Esophagus muscularis mucosa (tissue), 4 donors: ENCODE results near the gene PCDHGB3.
"Not testable (repeated sequence)": the region's sequence is repeated elsewhere in the genome, so short reads cannot be mapped to it uniquely, and the experiment has no call there.

Source experiments
- CTCF ChIP-seq, 3 experiments: fragments of 200-600 bp in 2 of 3; fragments of 450-650 bp in 1 of 3; sonication (generic) in 2 of 3; IDR thresholded peaks; one replicate each; pipeline ENCODE4 v1.5.1; 2017 to 2019; ENCODE audit warnings: antibody characterized with exemption in 3 of 3, mild to moderate bottlenecking in 2 of 3, moderate library complexity in 1 of 3
- EP300 ChIP-seq: sonication (generic); formaldehyde crosslinking; IDR thresholded peaks from one replicate; pipeline ENCODE4 v1.6.1; 2017; ENCODE audit warnings: antibody characterized with exemption
- POLR2A ChIP-seq: fragments of 450-650 bp; IDR thresholded peaks from one replicate; pipeline ENCODE4 v1.6.1; 2017; ENCODE audit warnings: antibody characterized with exemption, moderate library complexity, mild to moderate bottlenecking, low read depth

DNA sequence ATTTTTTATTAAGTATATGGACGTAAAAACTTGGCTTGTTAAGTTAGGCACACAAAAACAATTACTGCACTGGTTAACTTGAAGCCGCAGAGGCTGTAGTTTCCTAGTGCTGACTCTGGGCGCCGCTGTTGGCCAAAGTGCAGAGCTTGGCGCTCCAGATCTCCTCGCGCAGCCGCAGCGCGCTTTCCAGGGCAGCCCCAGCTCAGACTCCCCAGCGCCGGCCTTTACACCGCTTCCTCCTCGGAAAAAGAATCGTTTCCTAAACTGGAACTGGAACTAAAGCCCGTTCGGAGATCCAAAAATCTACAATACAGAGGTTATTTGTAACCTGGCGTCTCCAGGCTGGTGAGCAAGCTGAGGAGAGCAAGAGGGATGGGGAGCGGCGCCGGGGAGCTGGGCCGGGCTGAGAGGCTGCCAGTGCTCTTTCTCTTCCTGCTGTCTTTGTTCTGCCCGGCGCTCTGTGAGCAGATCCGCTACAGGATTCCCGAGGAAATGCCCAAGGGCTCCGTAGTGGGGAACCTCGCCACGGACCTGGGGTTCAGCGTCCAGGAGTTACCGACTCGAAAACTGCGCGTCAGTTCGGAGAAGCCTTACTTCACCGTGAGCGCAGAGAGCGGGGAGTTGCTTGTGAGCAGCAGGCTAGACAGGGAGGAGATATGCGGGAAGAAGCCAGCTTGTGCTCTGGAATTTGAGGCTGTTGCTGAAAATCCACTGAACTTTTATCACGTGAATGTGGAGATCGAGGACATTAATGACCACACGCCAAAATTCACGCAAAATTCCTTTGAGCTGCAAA is 27.9 kb downstream of the PCDHGB3 start, which contains the start of gene PCDHGB5:
- TF ChIP-seq EP300, POLR2A: not testable (repeated sequence)
- TF ChIP-seq CTCF (IDR thresholded peaks at IDR 0.05) = peak; percentile 14 to 40 (median 37)
